Mucosa of gallbladder (tissue), 1 donor: Measurements from ENCODE around the gene DIRAS1. TPM values are rescaled to one million over a fixed set of nuclear protein-coding genes. Genes with fewer than 3 reads are reported as not detected.
"Not testable (repeated sequence)": the region's sequence is repeated elsewhere in the genome, so short reads cannot be mapped to it uniquely, and the experiment has no call there.

Source experiments
- DNase-seq: peaks from one replicate; pipeline ENCODE4 v3.0.0-alpha.2; 2020; ENCODE audit warnings: low spot score
- total RNA-seq: library from RNA; stranded (reverse); gene quantifications from one replicate; pipeline ENCODE4 v1.2.1, GENCODE V29; 2021
- donor health status: DM: no; HTN: no; CAD: no.

Gene DIRAS1
- total RNA-seq, 1 donor from 2014 or later, result 0.75 TPM

GRCh38 chr19:2727640-2727944 is 6.4 kb upstream of the DIRAS1 start:
- DNase-seq, result no peak

GRCh38 chr19:2726904-2727639 is 5.9 kb upstream of the DIRAS1 start:
- no peak for DNase-seq

- no peak for DNase-seq
Measured at GRCh38 chr19:2726160-2726855, 5.1 kb upstream of the DIRAS1 start.

GRCh38 chr19:2724148-2724557 is 3.0 kb upstream of the DIRAS1 start:
- no peak for DNase-seq

GRCh38 chr19:2723747-2724146 is 2.6 kb upstream of the DIRAS1 start:
- DNase-seq, result no peak

GRCh38 chr19:2723345-2723715 is 2.2 kb upstream of the DIRAS1 start:
- no peak for DNase-seq

GRCh38 chr19:2722541-2723344 is 1.6 kb upstream of the DIRAS1 start:
- peak; percentile 49 for DNase-seq

- no peak for DNase-seq
Measured at GRCh38 chr19:2721570-2722540, 683 bp upstream of the DIRAS1 start.

- DNase-seq, result no peak
Measured at GRCh38 chr19:2719920-2720776, 1.0 kb downstream of the DIRAS1 start.

GRCh38 chr19:2719232-2719735 is 1.9 kb downstream of the DIRAS1 start:
- no peak for DNase-seq

GRCh38 chr19:2717638-2718541 is 3.3 kb downstream of the DIRAS1 start:
- DNase-seq, result no peak

- DNase-seq, result no peak
Measured at GRCh38 chr19:2716722-2717637, 4.2 kb downstream of the DIRAS1 start.

- no peak for DNase-seq
Measured at GRCh38 chr19:2716275-2716650, 4.9 kb downstream of the DIRAS1 start.

GRCh38 chr19:2715470-2716274 is 5.5 kb downstream of the DIRAS1 start:
- no peak for DNase-seq

GRCh38 chr19:2714531-2715269 is 6.5 kb downstream of the DIRAS1 start:
- no peak for DNase-seq

- not testable (repeated sequence) for DNase-seq
Measured at GRCh38 chr19:2714102-2714501, 7.1 kb downstream of the DIRAS1 start.

- DNase-seq, result not testable (repeated sequence)
Measured at GRCh38 chr19:2713170-2713569, 8.0 kb downstream of the DIRAS1 start.
